Measurements from ENCODE around the gene COL1A1.

The COL1A1 gene

DNA sequence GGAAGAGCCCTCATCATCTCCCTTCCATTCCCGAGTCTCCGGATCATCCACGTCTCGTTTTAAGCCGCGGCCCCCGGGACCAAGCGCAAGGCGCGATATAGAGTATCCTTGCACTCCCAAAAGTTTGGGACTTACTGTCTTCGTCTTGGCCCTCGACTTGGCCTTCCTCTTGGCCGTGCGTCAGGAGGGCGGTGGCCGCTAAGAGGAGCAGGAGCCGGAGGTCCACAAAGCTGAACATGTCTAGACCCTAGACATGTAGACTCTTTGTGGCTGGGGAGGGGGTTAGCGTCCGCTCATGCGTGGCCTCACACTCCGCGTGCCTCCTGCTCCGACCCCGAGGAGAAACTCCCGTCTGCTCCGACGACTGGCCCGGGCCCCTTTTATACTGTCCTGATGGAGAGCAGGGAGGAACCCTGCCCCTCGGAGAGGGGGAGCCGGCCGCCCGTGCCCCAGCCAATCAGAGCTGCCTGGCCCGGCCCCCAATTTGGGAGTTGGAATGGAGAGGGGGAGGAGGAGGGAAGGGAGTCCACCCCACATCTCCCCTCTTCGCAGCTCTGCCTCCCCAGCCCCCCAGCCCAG lies at the start of gene COL1A1:
COL1A1 (minus strand) TSS at position 356 of the 579 bp plus-strand sequence; CDS start at position 238, 118 bp downstream.
- peaks cover 18% of the 10 kb centered on the region for H3K4me1 Mint-ChIP-seq (ENCODE audit: low read depth)
- H3K27ac Mint-ChIP-seq = peak within 1 kb of the TSS; percentile 16
- peak within 1 kb of the TSS; percentile 80 for H3K4me3 Mint-ChIP-seq
- no peaks in the 10 kb centered on the region for H3K36me3 Mint-ChIP-seq
- no peaks in the 10 kb centered on the region for H3K9me3 Mint-ChIP-seq (ENCODE audit: low read depth)
- H3K27me3 Mint-ChIP-seq = peaks cover 28% of the 10 kb centered on the region

DNA sequence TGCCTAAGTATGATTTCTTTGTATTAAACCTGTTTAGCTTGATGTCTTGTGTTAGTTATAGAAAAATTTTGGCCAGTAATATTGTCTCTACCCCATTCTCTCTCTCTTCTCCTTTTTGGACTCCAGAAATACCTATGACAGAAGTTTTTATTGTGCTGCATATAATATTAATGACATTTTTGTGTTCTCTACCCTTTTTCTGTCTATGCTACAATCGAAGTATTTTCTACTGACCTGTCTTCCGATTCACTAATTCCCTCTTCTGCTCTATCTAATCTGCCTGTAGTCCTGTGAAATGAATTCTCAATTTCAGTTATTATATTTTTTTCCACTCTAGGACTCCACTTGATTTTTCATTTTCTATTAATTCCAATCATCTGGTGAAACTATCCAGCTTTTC lies 46.8 kb upstream of the COL1A1 start:
- peaks cover 12% of the 10 kb centered on the region for H3K36me3 Mint-ChIP-seq
- H3K27ac Mint-ChIP-seq = no peak overlapping the region
- peaks cover 23% of the 10 kb centered on the region for H3K27me3 Mint-ChIP-seq
- peaks cover 9% of the 10 kb centered on the region for H3K9me3 Mint-ChIP-seq (ENCODE audit: low read depth)
- no peak overlapping the region for H3K4me3 Mint-ChIP-seq
- H3K4me1 Mint-ChIP-seq (ENCODE audit: low read depth) = no peaks in the 10 kb centered on the region

DNA sequence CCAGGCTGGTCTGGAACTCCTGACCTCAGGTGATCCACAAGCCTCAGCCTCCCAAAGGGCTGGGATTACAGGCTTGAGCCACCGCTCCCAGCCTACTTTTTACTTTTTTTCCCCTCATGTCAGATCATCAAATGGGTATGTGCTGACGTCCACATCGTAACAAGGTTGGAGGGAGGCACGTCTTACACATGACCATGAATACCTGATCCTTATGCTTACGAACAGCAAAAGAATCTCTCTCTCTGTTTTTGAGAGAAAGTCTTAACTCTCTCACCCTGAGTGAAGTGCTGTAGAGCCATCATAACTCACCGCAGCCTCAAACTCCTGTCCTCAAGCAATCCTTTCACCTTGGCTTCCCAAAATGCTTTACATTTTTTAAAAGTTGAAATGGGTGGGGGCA lies 43.3 kb upstream of the COL1A1 start:
- Mint-ChIP-seq H3K36me3 (peaks cover 14% of the 10 kb centered on the region), H3K4me3 (no peak overlapping the region), H3K9me3 (ENCODE audit: low read depth) (peaks cover 9% of the 10 kb centered on the region), H3K4me1 (ENCODE audit: low read depth) (no peaks in the 10 kb centered on the region), H3K27ac (no peak overlapping the region), H3K27me3 (peaks cover 25% of the 10 kb centered on the region)

DNA sequence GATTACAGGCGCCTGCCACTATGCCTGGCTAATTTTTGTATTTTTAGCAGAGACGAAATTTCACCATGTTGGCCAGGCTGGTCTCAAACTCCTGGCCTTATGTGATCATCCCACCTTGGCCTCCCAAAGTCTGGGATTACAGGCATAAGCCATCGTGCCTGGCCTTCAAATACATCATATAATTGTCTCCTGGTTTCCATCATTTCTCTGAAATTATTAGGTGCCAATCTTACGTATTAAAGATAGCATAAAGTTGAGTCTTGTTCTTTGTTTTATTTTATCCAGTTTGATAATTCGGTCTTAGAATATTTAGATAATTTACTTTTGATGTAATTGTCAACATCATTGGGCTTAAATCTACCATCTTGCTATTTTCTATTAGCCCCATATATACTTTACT lies 40.0 kb upstream of the COL1A1 start:
- no peaks in the 10 kb centered on the region for H3K9me3 Mint-ChIP-seq (ENCODE audit: low read depth)
- no peak overlapping the region for H3K27ac Mint-ChIP-seq
- H3K36me3 Mint-ChIP-seq = peaks cover 3% of the 10 kb centered on the region
- no peak overlapping the region for H3K4me3 Mint-ChIP-seq
- H3K27me3 Mint-ChIP-seq = peaks cover 20% of the 10 kb centered on the region
- no peaks in the 10 kb centered on the region for H3K4me1 Mint-ChIP-seq (ENCODE audit: low read depth)

DNA sequence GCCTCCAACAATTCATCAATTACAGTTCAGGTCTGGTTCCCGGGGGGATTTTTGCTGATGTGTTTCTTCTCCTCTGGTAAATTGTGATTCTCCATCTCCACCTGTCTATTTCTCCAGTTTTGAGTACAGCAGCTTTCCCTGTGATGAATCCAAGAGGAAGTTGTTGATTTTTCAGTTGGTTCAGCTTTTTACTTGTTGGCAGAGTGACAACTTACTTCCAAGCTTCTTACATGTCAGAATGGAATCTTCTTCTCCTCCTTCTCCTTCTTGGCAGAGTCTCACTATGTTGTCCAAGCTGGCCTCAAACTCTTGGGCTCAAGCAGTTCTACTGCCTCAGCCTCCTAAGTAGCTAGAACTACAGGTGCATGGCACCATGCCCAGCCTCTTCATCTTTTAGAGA lies 39.4 kb upstream of the COL1A1 start:
- Mint-ChIP-seq H3K4me1 (ENCODE audit: low read depth) (no peaks in the 10 kb centered on the region), H3K36me3 (peaks cover 3% of the 10 kb centered on the region), H3K4me3 (no peak overlapping the region), H3K27me3 (peaks cover 21% of the 10 kb centered on the region), H3K27ac (no peak overlapping the region), H3K9me3 (ENCODE audit: low read depth) (no peaks in the 10 kb centered on the region)

DNA sequence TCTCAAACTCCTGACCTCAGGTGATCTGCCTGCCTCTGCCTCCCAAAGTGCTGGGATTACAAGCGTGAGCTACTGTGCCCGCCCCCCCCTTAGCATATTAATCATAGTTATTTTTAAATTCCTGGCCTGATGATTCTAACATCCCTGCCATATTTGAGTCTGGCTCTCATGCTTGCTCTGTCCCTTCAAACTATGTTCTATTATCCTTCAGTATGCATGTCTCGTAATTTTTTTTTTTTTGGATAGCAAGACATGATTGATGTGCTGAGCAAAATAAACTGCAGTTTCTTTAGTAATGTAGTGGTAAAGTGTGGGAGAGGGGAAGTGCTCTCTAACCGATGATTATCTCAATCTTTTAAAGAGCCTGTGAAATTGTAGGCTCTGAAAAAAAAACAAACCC lies 38.5 kb upstream of the COL1A1 start:
- Mint-ChIP-seq H3K4me1 (ENCODE audit: low read depth) (no peaks in the 10 kb centered on the region), H3K36me3 (peaks cover 3% of the 10 kb centered on the region), H3K27me3 (peaks cover 21% of the 10 kb centered on the region), H3K27ac (no peak overlapping the region), H3K9me3 (ENCODE audit: low read depth) (no peaks in the 10 kb centered on the region), H3K4me3 (no peak overlapping the region)

DNA sequence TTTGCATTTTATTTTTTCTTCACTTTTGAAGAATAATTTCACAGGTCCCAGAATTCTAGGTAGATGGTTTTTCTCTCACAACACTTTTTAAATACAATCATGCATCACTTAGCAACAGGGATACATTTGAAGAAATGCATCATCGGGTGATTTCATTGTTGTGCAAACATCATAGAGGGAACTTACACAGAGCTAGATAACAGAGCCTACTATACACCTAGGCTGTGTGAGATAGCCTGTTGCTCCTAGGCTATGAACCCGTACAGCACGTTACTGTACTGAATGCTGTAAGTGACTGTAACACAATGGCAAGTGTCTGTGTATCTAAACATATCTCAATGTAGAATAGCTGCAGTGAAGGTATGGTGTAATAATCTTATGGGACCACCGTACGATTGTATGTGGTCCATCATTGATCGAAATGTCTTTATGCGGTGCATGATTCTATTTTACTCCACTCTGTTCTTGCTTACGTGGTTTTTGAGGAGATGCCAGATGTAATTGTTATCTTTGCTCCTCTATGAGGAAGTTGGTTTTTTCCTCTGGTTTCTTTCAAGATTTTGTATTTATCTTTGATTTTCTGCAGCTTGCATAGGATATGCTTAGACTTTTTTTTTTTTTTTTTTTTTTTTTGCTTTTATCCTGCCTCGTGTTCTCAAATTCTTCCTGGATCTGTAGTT lies 37.3 kb upstream of the COL1A1 start:
- H3K4me1 Mint-ChIP-seq (ENCODE audit: low read depth) = no peaks in the 10 kb centered on the region
- H3K36me3 Mint-ChIP-seq = peaks cover 3% of the 10 kb centered on the region
- peaks cover 21% of the 10 kb centered on the region for H3K27me3 Mint-ChIP-seq
- H3K4me3 Mint-ChIP-seq = no peak overlapping the region
- H3K9me3 Mint-ChIP-seq (ENCODE audit: low read depth) = no peaks in the 10 kb centered on the region
- no peak overlapping the region for H3K27ac Mint-ChIP-seq

DNA sequence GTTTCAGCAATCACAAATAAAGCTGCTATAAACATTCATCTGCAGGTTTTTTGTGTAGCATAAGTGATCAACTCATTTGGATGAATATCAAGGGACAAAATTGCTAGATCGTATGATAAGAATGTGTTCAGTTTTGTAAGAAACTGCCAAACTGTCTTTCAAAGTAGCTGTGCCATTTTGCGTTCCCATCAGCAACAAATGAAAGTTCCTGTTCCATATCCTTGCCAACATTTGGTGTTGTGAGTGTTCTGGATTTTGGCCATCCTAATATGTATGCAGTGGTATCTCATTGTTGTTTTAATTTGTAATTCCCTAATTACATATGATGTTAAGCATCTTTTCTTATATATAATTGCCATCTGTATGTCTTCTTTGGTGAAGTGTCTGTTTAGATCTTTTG lies 36.5 kb upstream of the COL1A1 start:
- H3K27me3 Mint-ChIP-seq = peaks cover 19% of the 10 kb centered on the region
- H3K4me3 Mint-ChIP-seq = no peak overlapping the region
- no peaks in the 10 kb centered on the region for H3K4me1 Mint-ChIP-seq (ENCODE audit: low read depth)
- H3K27ac Mint-ChIP-seq = no peak overlapping the region
- no peaks in the 10 kb centered on the region for H3K9me3 Mint-ChIP-seq (ENCODE audit: low read depth)
- peaks cover 3% of the 10 kb centered on the region for H3K36me3 Mint-ChIP-seq

DNA sequence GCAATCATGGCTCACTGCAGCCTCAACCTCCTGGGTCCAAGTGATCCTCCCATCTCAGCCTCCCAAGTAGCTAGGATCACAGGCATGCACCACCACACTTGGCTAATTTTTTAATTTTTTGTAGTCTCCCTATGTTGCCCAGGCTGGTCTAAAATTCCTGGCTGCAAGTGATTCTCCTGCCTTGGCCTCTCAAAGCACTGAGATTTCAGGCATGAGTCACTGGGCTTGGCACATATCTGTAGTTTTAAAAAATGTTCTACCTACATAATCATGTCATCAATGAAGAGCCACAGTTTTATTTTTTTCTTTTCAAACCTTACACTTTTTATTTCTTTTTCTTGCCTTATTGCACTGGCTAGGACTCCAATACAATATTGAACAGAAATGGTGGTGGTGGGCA lies 33.1 kb upstream of the COL1A1 start:
- H3K27ac Mint-ChIP-seq = no peak overlapping the region
- H3K27me3 Mint-ChIP-seq = peaks cover 14% of the 10 kb centered on the region
- H3K9me3 Mint-ChIP-seq (ENCODE audit: low read depth) = no peaks in the 10 kb centered on the region
- H3K4me3 Mint-ChIP-seq = no peak overlapping the region
- no peaks in the 10 kb centered on the region for H3K36me3 Mint-ChIP-seq
- no peaks in the 10 kb centered on the region for H3K4me1 Mint-ChIP-seq (ENCODE audit: low read depth)

DNA sequence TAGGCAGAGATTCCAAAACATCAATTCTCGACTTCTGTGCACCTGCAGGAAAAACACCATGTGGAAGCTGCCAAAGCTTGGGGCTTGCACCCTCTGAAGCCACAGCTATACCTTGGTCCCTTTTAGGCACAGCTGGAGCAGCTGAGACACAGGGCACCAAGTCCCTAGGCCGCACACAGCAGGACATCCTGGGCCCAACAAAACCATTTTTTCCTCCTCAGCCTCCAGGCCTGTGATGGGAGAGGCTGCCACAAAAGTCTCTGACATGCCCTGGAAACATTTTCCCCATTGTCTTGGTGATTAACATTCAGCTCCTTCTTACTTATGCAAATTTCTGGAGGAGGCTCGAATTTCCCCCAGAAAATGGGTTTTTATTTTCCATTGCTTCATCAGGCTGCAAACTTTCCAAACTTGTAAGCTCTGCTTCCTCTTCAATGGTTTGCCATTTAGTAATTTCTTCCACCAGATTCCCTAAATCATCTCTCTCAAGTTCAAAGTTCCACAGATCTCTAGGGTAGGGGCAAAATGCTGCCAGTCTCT lies 24.3 kb upstream of the COL1A1 start:
- peaks cover 15% of the 10 kb centered on the region for H3K9me3 Mint-ChIP-seq (ENCODE audit: low read depth)

DNA sequence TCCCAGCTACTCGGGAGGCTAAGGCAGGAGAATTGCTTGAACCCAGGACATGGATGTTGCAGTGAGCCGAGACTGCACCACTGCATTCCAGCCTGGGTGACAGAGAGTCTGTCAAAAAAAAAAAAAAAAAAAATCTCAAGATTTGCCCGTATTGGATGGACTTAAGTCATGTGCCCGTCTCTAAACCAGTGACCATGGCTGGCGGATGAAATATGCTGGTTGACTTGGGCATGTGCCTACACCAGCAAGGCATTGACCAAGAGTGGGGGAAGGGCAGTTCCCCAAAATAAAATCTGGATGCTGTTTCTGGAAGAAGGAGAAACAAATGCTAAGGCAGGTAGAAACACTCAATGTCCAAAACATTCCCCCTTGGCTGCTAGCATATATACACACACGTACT lies 21.5 kb upstream of the COL1A1 start:
- H3K36me3 Mint-ChIP-seq = peaks cover 10% of the 10 kb centered on the region
- no peak overlapping the region for H3K4me3 Mint-ChIP-seq
- H3K9me3 Mint-ChIP-seq (ENCODE audit: low read depth) = peaks cover 15% of the 10 kb centered on the region
- H3K4me1 Mint-ChIP-seq (ENCODE audit: low read depth) = peaks cover 4% of the 10 kb centered on the region
- H3K27me3 Mint-ChIP-seq = no peaks in the 10 kb centered on the region
- H3K27ac Mint-ChIP-seq = no peak overlapping the region

More for the DNA sequence above, 24.3 kb upstream of the COL1A1 start:
- H3K4me3 Mint-ChIP-seq = no peak overlapping the region
- H3K36me3 Mint-ChIP-seq = peaks cover 10% of the 10 kb centered on the region
- H3K27ac Mint-ChIP-seq = no peak overlapping the region
- H3K27me3 Mint-ChIP-seq = no peaks in the 10 kb centered on the region
- H3K4me1 Mint-ChIP-seq (ENCODE audit: low read depth) = peaks cover 4% of the 10 kb centered on the region

DNA sequence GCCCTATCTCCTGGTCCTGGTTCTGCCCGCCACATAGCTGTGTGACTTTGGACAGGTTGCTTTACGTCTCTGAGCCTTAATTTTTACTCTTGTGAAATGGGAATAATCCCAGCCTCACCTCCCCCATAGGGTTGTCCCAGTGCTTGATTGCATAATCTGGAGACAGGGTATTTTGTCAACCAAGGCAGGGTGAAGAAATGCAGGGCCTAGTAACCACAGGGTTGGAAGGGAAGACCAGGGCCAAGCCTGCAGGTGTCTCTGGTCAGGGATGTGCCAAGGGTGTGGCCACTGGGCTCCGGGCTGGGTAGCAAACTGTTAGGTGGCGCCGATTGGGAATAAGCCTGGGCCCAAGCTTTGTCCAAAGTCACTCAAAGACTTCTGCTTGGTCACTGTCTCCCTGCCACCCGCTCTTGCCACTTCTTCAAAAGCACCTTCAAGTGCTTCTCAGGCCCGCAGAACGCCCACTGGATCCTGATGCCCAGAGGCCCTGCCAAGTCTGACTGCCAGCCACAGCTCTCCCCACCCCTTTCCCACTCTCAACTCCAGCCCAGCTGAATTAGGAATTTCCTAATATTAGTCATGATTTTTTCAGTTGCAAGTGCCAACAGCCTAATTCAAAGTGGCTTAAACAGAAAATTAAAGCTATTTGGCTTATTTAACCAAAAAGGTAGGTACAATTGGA lies 20.6 kb upstream of the COL1A1 start:
- Mint-ChIP-seq H3K36me3 (peaks cover 7% of the 10 kb centered on the region), H3K27me3 (no peaks in the 10 kb centered on the region), H3K4me3 (no peak overlapping the region), H3K27ac (no peak overlapping the region), H3K9me3 (ENCODE audit: low read depth) (peaks cover 12% of the 10 kb centered on the region), H3K4me1 (ENCODE audit: low read depth) (peaks cover 4% of the 10 kb centered on the region)

DNA sequence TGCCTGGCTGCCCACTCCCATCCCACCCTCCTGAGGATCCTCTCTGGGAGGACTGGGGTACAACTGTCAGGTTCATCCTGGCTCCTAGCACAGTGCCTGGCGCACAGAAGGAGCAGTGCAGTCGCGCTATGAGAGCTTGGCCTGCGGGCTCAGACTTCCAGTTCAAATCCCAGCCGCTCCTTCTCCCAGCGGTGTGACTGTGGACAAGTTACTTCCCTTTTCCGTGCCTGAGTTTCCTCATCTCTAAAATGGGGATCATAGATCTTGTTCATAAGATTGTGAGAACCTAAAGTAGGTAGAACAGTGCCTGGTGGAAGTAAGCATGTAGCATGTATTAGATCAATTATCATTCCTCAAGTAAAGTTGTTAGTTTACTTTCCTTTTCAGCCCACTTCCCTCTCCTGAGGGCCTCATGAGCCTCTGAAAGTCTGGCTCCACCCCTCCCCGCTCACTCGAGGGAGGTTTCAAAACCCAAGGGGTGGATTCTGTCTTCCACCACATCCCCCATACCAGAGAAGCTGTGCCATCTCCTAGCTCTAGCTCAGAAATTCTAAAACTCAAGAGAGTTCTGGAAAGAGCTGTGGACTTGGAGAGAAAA lies 19.9 kb upstream of the COL1A1 start:
- Mint-ChIP-seq H3K4me3 (no peak overlapping the region), H3K27me3 (no peaks in the 10 kb centered on the region), H3K9me3 (ENCODE audit: low read depth) (peaks cover 11% of the 10 kb centered on the region), H3K4me1 (ENCODE audit: low read depth) (peaks cover 4% of the 10 kb centered on the region), H3K27ac (no peak overlapping the region), H3K36me3 (peaks cover 7% of the 10 kb centered on the region)

DNA sequence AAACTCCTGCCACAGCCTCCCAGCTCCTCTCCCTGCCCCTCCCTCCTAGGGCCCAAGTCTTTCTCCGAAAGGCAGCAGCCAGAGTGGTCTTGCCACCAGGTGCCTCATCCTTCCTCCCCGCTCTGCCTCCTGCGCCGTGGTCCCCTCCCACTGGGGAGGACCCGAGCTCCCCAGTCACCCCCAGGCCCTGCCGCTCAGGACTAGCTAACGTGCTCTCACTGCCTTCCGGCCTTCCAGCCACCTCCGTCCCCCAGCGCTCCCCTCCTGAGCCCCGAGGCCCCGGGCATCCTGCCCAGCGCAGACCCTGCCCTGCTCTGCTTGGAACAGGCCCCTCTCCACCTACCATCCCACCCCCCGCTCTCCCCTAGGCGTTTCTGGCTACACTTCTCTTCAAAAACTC lies 19.4 kb upstream of the COL1A1 start:
- peaks cover 4% of the 10 kb centered on the region for H3K4me1 Mint-ChIP-seq (ENCODE audit: low read depth)
- peaks cover 11% of the 10 kb centered on the region for H3K9me3 Mint-ChIP-seq (ENCODE audit: low read depth)
- no peaks in the 10 kb centered on the region for H3K27me3 Mint-ChIP-seq
- peaks cover 7% of the 10 kb centered on the region for H3K36me3 Mint-ChIP-seq
- H3K27ac Mint-ChIP-seq = no peak overlapping the region
- no peak overlapping the region for H3K4me3 Mint-ChIP-seq

DNA sequence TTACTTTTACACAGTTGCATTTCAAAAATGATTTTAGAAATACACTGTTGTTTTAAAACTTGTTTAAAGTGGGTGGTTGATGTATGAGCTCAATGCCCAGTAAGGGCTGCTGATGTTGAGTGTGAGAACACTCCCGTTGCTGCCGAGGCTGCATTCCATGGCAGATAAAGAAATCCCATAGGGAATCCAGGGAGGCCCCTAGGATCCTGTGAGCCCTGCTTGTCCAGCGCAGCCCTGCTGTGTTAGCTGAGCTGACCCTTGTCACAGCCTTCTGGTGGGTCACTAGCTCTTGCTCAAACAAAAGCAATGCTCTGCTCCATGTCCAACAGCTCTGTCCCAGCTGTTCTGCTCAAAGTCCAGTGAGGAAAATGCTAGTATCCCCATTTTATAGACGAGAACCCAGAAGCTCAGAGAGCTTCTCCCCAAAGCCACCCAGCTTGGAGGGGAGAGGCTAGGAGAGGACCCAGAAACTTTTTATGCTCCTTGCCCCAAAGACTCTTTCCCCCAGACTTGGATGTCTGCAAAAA lies 18.6 kb upstream of the COL1A1 start:
- no peak overlapping the region for H3K4me3 Mint-ChIP-seq

More for the DNA sequence above, 18.6 kb upstream of the COL1A1 start:
- H3K36me3 Mint-ChIP-seq = peaks cover 7% of the 10 kb centered on the region
- peaks cover 6% of the 10 kb centered on the region for H3K9me3 Mint-ChIP-seq (ENCODE audit: low read depth)
- H3K4me1 Mint-ChIP-seq (ENCODE audit: low read depth) = peaks cover 4% of the 10 kb centered on the region
- no peaks in the 10 kb centered on the region for H3K27me3 Mint-ChIP-seq
- H3K27ac Mint-ChIP-seq = no peak overlapping the region

All from activated naive CD8-positive, alpha-beta T cell (primary cell).